GM10248 (cell line): ENCODE results near the gene PNO1.

Source experiments
- CTCF ChIA-PET: fragments of 300-600 bp; sonication (Branson Sonifier 250); formaldehyde crosslinking; extraction: SDS; loops from one replicate; lab custom pipeline; 2021; ENCODE audit warnings: antibody characterized with exemption; lab: Yijun Ruan, JAX
- POLR2A ChIA-PET: fragments of 350-650 bp; sonication (Branson Sonifier 250); formaldehyde crosslinking; extraction: SDS; loops from one replicate; lab custom pipeline; 2020; ENCODE audit warnings: antibody characterized with exemption; lab: Yijun Ruan, JAX
- DNase-seq: peaks from one replicate; pipeline ENCODE4 v3.0.0; 2012; ENCODE audit errors: extremely low spot score
- TF ChIP-seq, protein P1 (sequence below): IDR thresholded peaks from 2 replicates; pipeline ENCODE4 v1.5.1; 2012; ENCODE audit warnings: mild to moderate bottlenecking, low read depth; ENCODE audit errors: extremely low read depth, missing control alignments, control extremely low read depth

The PNO1 gene

GRCh38 chr2:68188831-68189230 is 31.1 kb downstream of the PNO1 start:
- CTCF ChIA-PET = interaction anchor here (1.0 to 2.5 kb wide), 12 partner anchors 9 to 253 kb away, joined by 3 to 9 read pairs (median 4); no protein-coding TSS in a partner anchor
- TF ChIP-seq, protein P1, sequence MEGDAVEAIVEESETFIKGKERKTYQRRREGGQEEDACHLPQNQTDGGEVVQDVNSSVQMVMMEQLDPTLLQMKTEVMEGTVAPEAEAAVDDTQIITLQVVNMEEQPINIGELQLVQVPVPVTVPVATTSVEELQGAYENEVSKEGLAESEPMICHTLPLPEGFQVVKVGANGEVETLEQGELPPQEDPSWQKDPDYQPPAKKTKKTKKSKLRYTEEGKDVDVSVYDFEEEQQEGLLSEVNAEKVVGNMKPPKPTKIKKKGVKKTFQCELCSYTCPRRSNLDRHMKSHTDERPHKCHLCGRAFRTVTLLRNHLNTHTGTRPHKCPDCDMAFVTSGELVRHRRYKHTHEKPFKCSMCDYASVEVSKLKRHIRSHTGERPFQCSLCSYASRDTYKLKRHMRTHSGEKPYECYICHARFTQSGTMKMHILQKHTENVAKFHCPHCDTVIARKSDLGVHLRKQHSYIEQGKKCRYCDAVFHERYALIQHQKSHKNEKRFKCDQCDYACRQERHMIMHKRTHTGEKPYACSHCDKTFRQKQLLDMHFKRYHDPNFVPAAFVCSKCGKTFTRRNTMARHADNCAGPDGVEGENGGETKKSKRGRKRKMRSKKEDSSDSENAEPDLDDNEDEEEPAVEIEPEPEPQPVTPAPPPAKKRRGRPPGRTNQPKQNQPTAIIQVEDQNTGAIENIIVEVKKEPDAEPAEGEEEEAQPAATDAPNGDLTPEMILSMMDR = no peak
- peak; percentile 26 for DNase-seq
- POLR2A ChIA-PET = no interaction called here

DNA sequence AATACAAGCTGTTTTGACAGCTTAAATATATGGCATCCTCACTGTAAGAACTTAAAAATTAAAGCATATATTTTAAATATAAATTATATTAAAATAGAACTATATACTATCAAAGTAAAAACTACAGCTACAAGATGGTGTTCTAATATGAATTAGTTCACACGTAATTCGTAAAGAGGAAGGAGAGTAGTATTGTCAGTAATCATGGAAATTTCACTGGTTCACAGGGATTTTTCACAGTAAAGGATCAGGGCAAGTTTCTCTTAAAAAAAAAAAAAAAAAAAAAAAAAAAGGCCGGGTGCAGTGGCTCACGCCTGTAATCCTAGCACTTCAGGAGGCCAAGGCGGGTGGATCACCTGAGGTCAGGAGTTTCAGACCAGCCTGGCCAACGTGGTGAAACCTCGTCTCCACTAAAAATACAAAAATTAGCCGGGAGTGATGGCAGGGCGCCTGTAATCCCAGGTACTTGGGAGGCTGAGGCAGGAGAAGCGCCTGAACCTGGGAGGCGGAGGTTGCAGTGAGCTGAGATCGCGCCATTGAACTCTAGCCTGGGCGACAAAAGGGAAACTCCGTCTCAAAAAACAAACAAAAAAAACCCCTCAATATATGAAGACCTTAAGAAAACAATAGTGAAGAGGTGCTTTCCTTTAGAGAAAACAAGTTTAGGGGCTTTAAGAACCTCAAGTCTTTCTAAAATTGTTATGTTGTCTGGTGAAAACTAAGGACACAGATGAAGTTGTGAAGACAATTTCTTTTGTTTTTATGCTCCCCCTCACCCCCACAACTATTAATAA is 32.5 kb downstream of the PNO1 start:
- TF ChIP-seq, protein P1 = no peak
- CTCF ChIA-PET = interaction anchor here (0.9 to 2.5 kb wide), 7 partner anchors 10 to 251 kb away, joined by 3 to 9 read pairs (median 4); no protein-coding TSS in a partner anchor

GRCh38 chr2:68190991-68191731 is 33.5 kb downstream of the PNO1 start:
- ChIA-PET POLR2A (no interaction called here), CTCF (interaction anchor here (0.8 to 7.7 kb wide), 3 partner anchors 23 to 241 kb away, joined by 3 to 48 read pairs (median 3); no protein-coding TSS in a partner anchor)
- no peak for DNase-seq
- TF ChIP-seq, protein P1 = no peak

More for the DNA sequence above, 32.5 kb downstream of the PNO1 start:
- DNase-seq = no peak
- POLR2A ChIA-PET = no interaction called here

DNA sequence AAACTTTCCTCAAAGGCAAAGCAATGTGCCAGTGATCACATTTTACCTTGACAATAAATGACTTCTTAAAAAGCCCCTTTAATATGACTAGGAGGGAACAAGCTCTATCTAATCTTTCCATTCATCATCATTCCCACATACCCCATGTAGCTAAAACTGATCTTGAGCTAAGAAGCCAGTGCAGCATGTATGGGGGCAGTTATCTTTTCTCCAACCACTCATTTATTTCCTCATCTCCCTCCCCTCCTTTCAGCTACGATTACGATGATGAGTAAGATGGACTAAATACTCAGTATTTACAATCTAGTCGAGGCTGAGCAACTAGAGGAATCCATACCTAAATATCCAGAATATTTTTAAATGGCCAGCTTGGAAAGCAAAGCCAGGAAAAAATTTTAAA is 35.5 kb downstream of the PNO1 start:
- CTCF ChIA-PET = interaction anchor here (0.8 to 7.7 kb wide), 9 partner anchors 9 to 248 kb away, joined by 3 to 61 read pairs (median 3); no protein-coding TSS in a partner anchor
- TF ChIP-seq, protein P1 = no peak
- no peak for DNase-seq
- POLR2A ChIA-PET = no interaction called here

DNA sequence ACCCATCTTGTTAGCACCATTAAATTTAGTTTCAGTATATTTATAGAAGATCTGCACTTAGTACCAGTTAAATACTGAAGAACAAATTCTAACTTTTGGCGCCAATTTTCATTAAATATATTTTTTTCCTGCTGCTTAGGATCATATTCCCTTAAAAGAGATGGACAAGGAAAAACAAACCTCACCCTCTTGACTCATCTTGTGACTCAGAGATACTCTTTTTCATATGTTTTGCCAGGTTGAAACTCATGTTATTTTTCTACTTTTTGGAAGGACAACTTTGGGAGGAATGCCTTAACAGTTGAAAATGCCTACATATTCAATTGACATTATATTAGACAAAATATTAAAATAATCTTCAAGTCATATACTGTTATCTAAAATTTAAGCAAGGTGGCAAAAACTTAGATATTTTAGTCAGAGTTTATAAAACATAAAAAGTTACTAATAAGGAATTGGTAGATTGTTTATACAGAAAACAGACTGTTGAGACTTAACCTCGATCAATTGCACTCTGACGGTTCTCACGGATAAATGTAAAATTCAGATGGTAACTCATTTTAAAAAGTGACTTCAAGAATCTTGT is 36.2 kb downstream of the PNO1 start:
- ChIA-PET CTCF (interaction anchor here (1.0 to 7.7 kb wide), 10 partner anchors 10 to 248 kb away, joined by 3 to 61 read pairs (median 22); no protein-coding TSS in a partner anchor), POLR2A (no interaction called here)
- TF ChIP-seq, protein P1 = no peak
- no peak for DNase-seq

GRCh38 chr2:68195096-68195495 is 37.4 kb downstream of the PNO1 start:
- POLR2A ChIA-PET = no interaction called here

More at GRCh38 chr2:68195096-68195495, 37.4 kb downstream of the PNO1 start:
- no peak for DNase-seq
- CTCF ChIA-PET = interaction anchor here (1.0 to 7.7 kb wide), 20 partner anchors 8 to 805 kb away, joined by 3 to 61 read pairs (median 9); partner anchors contain the start of genes C1D and PPP3R1
- TF ChIP-seq, protein P1 = no peak
